Right atrium auricular region (tissue), 2 donors: Measurements from ENCODE around the gene SMTN. TPM values are rescaled to one million over a fixed set of nuclear protein-coding genes. Genes with fewer than 3 reads are reported as not detected.
A peak's percentile ranks its signal among the peaks of the same experiment; 100 is the strongest.

Source experiments
- DNase-seq: peaks from one replicate; pipeline ENCODE4 v3.0.0-alpha.2; 2019; ENCODE audit warnings: low spot score
- H3K27ac ChIP-seq, 2 donors: fragments of 200-600 bp; sonication (generic); 1 replicate in 1 of 2; 2 replicates in 1 of 2; pipeline ENCODE4 v1.5.1; 2016 to 2019
- H3K27me3 ChIP-seq, 2 donors: fragments of 200-600 bp; sonication (generic); one replicate each; pipeline versions ENCODE4 v1.5.1 to v1.6.0; 2017 to 2019
- H3K36me3 ChIP-seq: fragments of 200-600 bp; sonication (generic); one replicate; pipeline ENCODE4 v1.5.1; 2016
- H3K4me1 ChIP-seq, 2 donors: fragments of 200-600 bp; sonication (generic); one replicate each; pipeline versions ENCODE4 v1.5.1 to v1.6.0; 2017 to 2019
- H3K4me3 ChIP-seq, 2 donors: fragments of 200-600 bp; sonication (generic); 1 replicate in 1 of 2; 2 replicates in 1 of 2; pipeline ENCODE4 v1.5.1; 2017 to 2019; ENCODE audit warnings: mild to moderate bottlenecking in 1 of 2, moderate library complexity in 1 of 2
- H3K9me3 ChIP-seq, 2 donors: fragments of 200-600 bp; sonication (generic); one replicate each; pipeline ENCODE4 v1.5.1; 2019
- CTCF ChIP-seq, 2 donors: fragments of 200-600 bp; sonication (generic); IDR thresholded peaks; one replicate each; pipeline ENCODE4 v1.5.1; 2019; ENCODE audit warnings: antibody characterized with exemption in 2 of 2
- total RNA-seq, 2 donors: library from RNA; depleted of rRNA; stranded (reverse); fragments of >200 nt; gene quantifications; one replicate each; pipeline ENCODE4 v1.1.0, GENCODE V29; 2016

Gene SMTN
- total RNA-seq, 2 donors from 2014 or later: 81.4 to 183 TPM

GRCh38 chr22:31120642-31121041 is 39.5 kb downstream of the SMTN start:
- TF ChIP-seq CTCF (IDR thresholded peaks at IDR 0.05): no peak
- no peak overlapping the region for H3K4me3 ChIP-seq
- DNase-seq: no peak
- H3K9me3 ChIP-seq: no peaks in the 10 kb centered on the region
- H3K27ac ChIP-seq: peak overlapping the region; percentile 86 to 95
- H3K27me3 ChIP-seq: no peaks in the 10 kb centered on the region
- no peaks in the 10 kb centered on the region for H3K36me3 ChIP-seq
- H3K4me1 ChIP-seq: peaks cover 0 to 51% of the 10 kb centered on the region in 2 donors

- H3K27ac ChIP-seq: peak overlapping the region; percentile 83 to 95
- H3K4me3 ChIP-seq: no peak overlapping the region
- H3K36me3 ChIP-seq: no peaks in the 10 kb centered on the region
- no peak for DNase-seq
- no peaks in the 10 kb centered on the region for H3K9me3 ChIP-seq
- H3K4me1 ChIP-seq: peaks cover 0 to 51% of the 10 kb centered on the region in 2 donors
- H3K27me3 ChIP-seq: no peaks in the 10 kb centered on the region
- TF ChIP-seq CTCF (IDR thresholded peaks at IDR 0.05): no peak
These were observed 40.3 kb downstream of the SMTN start for GRCh38 chr22:31121403-31121802.

- H3K36me3 ChIP-seq: no peaks in the 10 kb centered on the region
- H3K9me3 ChIP-seq: no peaks in the 10 kb centered on the region
- TF ChIP-seq CTCF (IDR thresholded peaks at IDR 0.05): no peak
- peak overlapping the region; percentile 83 to 95 for H3K27ac ChIP-seq
- no peaks in the 10 kb centered on the region for H3K27me3 ChIP-seq
- peak overlapping the region in 1 of 2 donors; percentile 58 for H3K4me3 ChIP-seq
- peaks cover 0 to 51% of the 10 kb centered on the region in 2 donors for H3K4me1 ChIP-seq
- DNase-seq: no peak
These were observed 41.0 kb downstream of the SMTN start for GRCh38 chr22:31122196-31122531.

- no peaks in the 10 kb centered on the region for H3K9me3 ChIP-seq
- peaks cover 0 to 51% of the 10 kb centered on the region in 2 donors for H3K4me1 ChIP-seq
- H3K27me3 ChIP-seq: no peaks in the 10 kb centered on the region
- H3K4me3 ChIP-seq: peak within 1 kb of the TSS; percentile 56 to 58
- no peaks in the 10 kb centered on the region for H3K36me3 ChIP-seq
- H3K27ac ChIP-seq: peak within 1 kb of the TSS; percentile 83 to 95
- no peak for TF ChIP-seq CTCF (IDR thresholded peaks at IDR 0.05)
- peak; percentile 73 for DNase-seq
These were observed 41.6 kb downstream of the SMTN start, which contains the start of gene INPP5J for GRCh38 chr22:31122532-31123291. INPP5J (plus strand) TSS chr22:31122966; CDS start chr22:31123015, 49 bp downstream.

- no peak for TF ChIP-seq CTCF (IDR thresholded peaks at IDR 0.05)
- no peaks in the 10 kb centered on the region for H3K27me3 ChIP-seq
- no peaks in the 10 kb centered on the region for H3K9me3 ChIP-seq
- peak overlapping the region; percentile 83 to 95 for H3K27ac ChIP-seq
- H3K36me3 ChIP-seq: no peaks in the 10 kb centered on the region
- DNase-seq: no peak
- H3K4me1 ChIP-seq: peaks cover 0 to 47% of the 10 kb centered on the region in 2 donors
- H3K4me3 ChIP-seq: peak overlapping the region; percentile 56 to 58
These were observed 42.1 kb downstream of the SMTN start for GRCh38 chr22:31123292-31123602.

- Histone ChIP-seq H3K36me3 (no peaks in the 10 kb centered on the region), H3K9me3 (no peaks in the 10 kb centered on the region), H3K4me1 (peaks cover 0 to 38% of the 10 kb centered on the region in 2 donors), H3K27me3 (no peaks in the 10 kb centered on the region), H3K4me3 (no peak overlapping the region), H3K27ac (no peak overlapping the region)
- no peak for TF ChIP-seq CTCF (IDR thresholded peaks at IDR 0.05)
- DNase-seq: no peak
These were observed 43.2 kb downstream of the SMTN start for GRCh38 chr22:31124290-31124689.
